H1 (cell line): ENCODE results near the gene SDSL. TPM values are rescaled to one million over a fixed set of nuclear protein-coding genes. Genes with fewer than 3 reads are reported as not detected.

Experiments
- CTCF ChIA-PET: fragments of 300-600 bp; sonication (Branson Sonifier 250); formaldehyde crosslinking; loops from one replicate; lab custom pipeline; 2021; ENCODE audit not compliant: partially characterized antibody; lab: Charles Lee
- POLR2A ChIA-PET: fragments of 300-600 bp; sonication (Branson Sonifier 250); formaldehyde crosslinking; loops from one replicate; lab custom pipeline; 2021; ENCODE audit warnings: inconsistent platforms; ENCODE audit not compliant: partially characterized antibody; lab: Charles Lee
- DNase-seq, 2 experiments: peaks; one replicate each; pipeline versions ENCODE4 v3.0.0 to v3.0.0-alpha.2; 2010 to 2022; ENCODE audit warnings: low spot score in 2 of 2, low read depth in 1 of 2, mixed read lengths in 1 of 2
- FAIRE-seq: peaks from 2 replicates; lab custom pipeline; 2011; peaks lifted over from hg19 to GRCh38; lab: Jason Lieb, UNC
- H2AFZ ChIP-seq: 2 replicates; pipeline ENCODE4 v1.8.1; 2012; ENCODE audit warnings: low read length, inconsistent platforms
- H2AK5ac ChIP-seq: 2 replicates; pipeline ENCODE4 v1.6.1; 2013; ENCODE audit warnings: low read depth, low read length
- H2BK120ac ChIP-seq: replicated peaks from 2 replicates; pipeline ENCODE3; 2013; ENCODE audit warnings: low read depth, low read length, inconsistent platforms
- H2BK12ac ChIP-seq: 2 replicates; pipeline ENCODE4 v1.6.1; 2013; ENCODE audit warnings: low read depth, low read length
- H2BK15ac ChIP-seq: 2 replicates; pipeline ENCODE4 v1.6.1; 2013; ENCODE audit warnings: low read length
- H2BK20ac ChIP-seq: 2 replicates; pipeline ENCODE4 v1.6.1; 2013; ENCODE audit warnings: low read length
- H2BK5ac ChIP-seq: 2 replicates; pipeline ENCODE4 v1.6.1; 2013; ENCODE audit warnings: low read depth, low read length
- H3K14ac ChIP-seq: 2 replicates; pipeline ENCODE4 v1.6.1; 2013; ENCODE audit warnings: inconsistent platforms; ENCODE audit not compliant: insufficient read length
- H3K18ac ChIP-seq: 2 replicates; pipeline ENCODE4 v1.6.1; 2013; ENCODE audit warnings: low read length; ENCODE audit errors: extremely low read depth
- H3K23ac ChIP-seq: 2 replicates; pipeline ENCODE4 v1.6.1; 2013; ENCODE audit warnings: inconsistent platforms; ENCODE audit not compliant: insufficient read length
- H3K23me2 ChIP-seq: 2 replicates; pipeline ENCODE4 v1.6.1; 2013; ENCODE audit warnings: low read depth, low read length
- H3K27ac ChIP-seq: 2 replicates; pipeline ENCODE4 v1.6.1; 2011; ENCODE audit warnings: low read depth, low read length, inconsistent platforms
- H3K27me3 ChIP-seq, 4 experiments: replicated peaks in 1 of 4; 1 replicate in 1 of 4; 2 replicates in 3 of 4; pipeline versions ENCODE4 v1.6.1 to v1.8.1; 2011 to 2013; ENCODE audit warnings: low read length in 3 of 4, mild to moderate bottlenecking in 3 of 4, inconsistent platforms in 2 of 4, mixed read lengths in 2 of 4, moderate library complexity in 1 of 4; ENCODE audit not compliant: control insufficient read depth in 3 of 4, insufficient read depth in 3 of 4; ENCODE audit errors: extremely low read depth in 1 of 4
- H3K36me3 ChIP-seq, 4 experiments: 2 replicates each; pipeline versions ENCODE4 v1.6.1 to v1.8.1; 2011 to 2013; ENCODE audit warnings: mild to moderate bottlenecking in 4 of 4, low read length in 3 of 4, moderate library complexity in 2 of 4, control low read depth in 1 of 4, inconsistent platforms in 1 of 4; ENCODE audit not compliant: insufficient read depth in 4 of 4, control insufficient read depth in 2 of 4
- H3K4ac ChIP-seq: replicated peaks from 2 replicates; pipeline ENCODE3; 2013; ENCODE audit warnings: low read length, low read depth, mixed read lengths, inconsistent platforms; ENCODE audit not compliant: insufficient read length
- H3K4me1 ChIP-seq, 4 experiments: replicated peaks in 1 of 4; 1 replicate in 1 of 4; 2 replicates in 3 of 4; pipeline versions ENCODE4 v1.6.1 to v1.8.1; 2011 to 2013; ENCODE audit warnings: low read length in 3 of 4, inconsistent platforms in 2 of 4, mixed read lengths in 1 of 4; ENCODE audit not compliant: insufficient read depth in 4 of 4, control insufficient read depth in 3 of 4
- H3K4me2 ChIP-seq, 2 experiments: 2 replicates each; pipeline versions ENCODE4 v1.6.1 to v1.8.1; 2011 to 2013; ENCODE audit warnings: low read depth in 2 of 2, low read length in 2 of 2, control low read depth in 1 of 2, inconsistent platforms in 1 of 2, mild to moderate bottlenecking in 1 of 2; ENCODE audit not compliant: insufficient read depth in 1 of 2
- H3K4me3 ChIP-seq, 4 experiments: fragments of 200-600, 300-600 bp in 1 of 4; sonication (generic), shearing (Covaris generic), sonication (Bioruptor Twin) in 1 of 4; 2 replicates each; pipeline versions ENCODE4 v1.5.1 to v1.8.1; 2011 to 2016; ENCODE audit warnings: low read length in 4 of 4, low read depth in 3 of 4, control low read depth in 2 of 4, inconsistent platforms in 2 of 4, mild to moderate bottlenecking in 2 of 4, mixed read lengths in 1 of 4, moderate library complexity in 1 of 4; ENCODE audit not compliant: insufficient read depth in 2 of 4; ENCODE audit errors: extremely low read depth in 1 of 4
- H3K56ac ChIP-seq: replicated peaks from 2 replicates; pipeline ENCODE3; 2013; ENCODE audit warnings: low read depth, mild to moderate bottlenecking, mixed read lengths, low read length, inconsistent platforms; ENCODE audit not compliant: insufficient read length
- H3K79me1 ChIP-seq: 2 replicates; pipeline ENCODE4 v1.6.1; 2013; ENCODE audit warnings: low read depth, low read length, control low read depth
- H3K79me2 ChIP-seq, 2 experiments: 2 replicates each; pipeline versions ENCODE4 v1.6.1 to v1.8.1; 2012 to 2013; ENCODE audit warnings: low read length in 2 of 2, mild to moderate bottlenecking in 2 of 2, inconsistent platforms in 1 of 2; ENCODE audit not compliant: insufficient read depth in 2 of 2, control insufficient read depth in 1 of 2
- H3K9ac ChIP-seq, 4 experiments: replicated peaks in 1 of 4; 1 replicate in 1 of 4; 2 replicates in 3 of 4; pipeline versions ENCODE4 v1.6.1 to v1.8.1; 2011 to 2013; ENCODE audit warnings: low read depth in 3 of 4, low read length in 3 of 4, control low read depth in 2 of 4, mild to moderate bottlenecking in 2 of 4, moderate library complexity in 2 of 4, inconsistent platforms in 1 of 4; ENCODE audit errors: extremely low read depth in 1 of 4
- H3K9me3 ChIP-seq, 2 experiments: 2 replicates each; pipeline versions ENCODE4 v1.6.1 to v1.8.1; 2012 to 2013; ENCODE audit warnings: mild to moderate bottlenecking in 2 of 2, moderate library complexity in 2 of 2, control low read depth in 1 of 2, inconsistent platforms in 1 of 2, low read depth in 1 of 2, low read length in 1 of 2, mixed read lengths in 1 of 2; ENCODE audit not compliant: insufficient read depth in 2 of 2
- H4K20me1 ChIP-seq, 2 experiments: replicated peaks in 1 of 2; 2 replicates each; pipeline versions ENCODE3 to v1.8.1; 2011 to 2013; ENCODE audit warnings: inconsistent platforms in 2 of 2, low read length in 2 of 2, mild to moderate bottlenecking in 1 of 2; ENCODE audit not compliant: insufficient read depth in 2 of 2, control insufficient read depth in 1 of 2
- H4K5ac ChIP-seq: 2 replicates; pipeline ENCODE4 v1.6.1; 2013; ENCODE audit warnings: low read length, low read depth, mixed read lengths, inconsistent platforms; ENCODE audit not compliant: insufficient read length
- H4K8ac ChIP-seq: 2 replicates; pipeline ENCODE4 v1.8.0; 2013; ENCODE audit warnings: mild to moderate bottlenecking, moderate library complexity, low read length, inconsistent platforms; ENCODE audit not compliant: insufficient read depth; ENCODE audit errors: extremely low read depth
- H4K91ac ChIP-seq: replicated peaks from 2 replicates; pipeline ENCODE3; 2013; ENCODE audit warnings: low read length, mixed read lengths, inconsistent platforms; ENCODE audit not compliant: insufficient read length
- CTCF ChIP-seq, 3 experiments: IDR thresholded peaks; 1 replicate in 2 of 3; 2 replicates in 1 of 3; pipeline versions ENCODE4 v1.5.1 to v1.6.1; 2011; ENCODE audit warnings: low read length in 3 of 3, mild to moderate bottlenecking in 3 of 3, inconsistent platforms in 2 of 3, low read depth in 1 of 3, moderate library complexity in 1 of 3; ENCODE audit not compliant: insufficient read depth in 1 of 3; ENCODE audit errors: control extremely low read depth in 1 of 3
- KDM1A ChIP-seq: fragments of 200-600, 300-600 bp; sonication (generic); IDR thresholded peaks from 2 replicates; pipeline ENCODE4 v1.7.1; 2016; ENCODE audit warnings: mild to moderate bottlenecking, low read length, borderline replicate concordance
- RAD21 ChIP-seq, 2 experiments: IDR thresholded peaks in 1 of 2; conservative IDR thresholded peaks in 1 of 2; 2 replicates each; pipeline ENCODE4 v1.6.1; 2011; ENCODE audit warnings: low read depth in 2 of 2, low read length in 2 of 2, improper control_type of control experiment in 1 of 2, inconsistent platforms in 1 of 2, mild to moderate bottlenecking in 1 of 2, moderate library complexity in 1 of 2
- TAF1 ChIP-seq: IDR thresholded peaks from 2 replicates; pipeline ENCODE4 v1.6.1; 2011; ENCODE audit warnings: mild to moderate bottlenecking, low read depth, low read length
- USF2 ChIP-seq: IDR thresholded peaks from 2 replicates; pipeline ENCODE4 v1.6.1; 2011; ENCODE audit warnings: low read length, improper control_type of control experiment
- WGBS, 2 experiments: shearing (Covaris generic) in 1 of 2; methylation state at CpG; one replicate each; pipeline versions ENCODE4 v1.1.6 to v1.1.7; 2013 to 2015; ENCODE audit warnings: low lambda C conversion rate in 2 of 2, mixed read lengths in 2 of 2, inconsistent platforms in 1 of 2, low coverage in 1 of 2, missing lambda C conversion rate in 1 of 2; ENCODE audit not compliant: insufficient replicate concordance in 2 of 2, insufficient coverage in 1 of 2, insufficient read length in 1 of 2; ENCODE audit errors: extremely low coverage in 1 of 2, missing lambda C conversion rate in 1 of 2; 5-methylcytosine and 5-hydroxymethylcytosine counted together
- polyA plus RNA-seq, 7 experiments: library from polyadenylated mRNA; depleted of rRNA in 3 of 7; stranded (reverse) in 5 of 7; unstranded in 2 of 7; fragments of >200 nt in 5 of 7; fragments of 200-250 nt in 2 of 7; gene quantifications; 1 replicate in 5 of 7; 2 replicates in 1 of 7; 4 replicates in 1 of 7; pipeline versions ENCODE4 v1.2.1 to v1.2.3, GENCODE V29; 2011 to 2013; ENCODE audit warnings: missing spikeins in 2 of 7, mixed read lengths in 2 of 7
- total RNA-seq: library from RNA; stranded (reverse); fragmentation: NEBNext Ultra II Directional; extraction: Animal tissue kit (Norgen Biotek cat#: 25700); gene quantifications from 2 replicates; pipeline ENCODE4 v1.2.1, GENCODE V29; 2021

Gene SDSL
- total and polyA plus RNA-seq, 2 of the 8 experiments (the other 6 are each of a cell fraction or from before 2014, with no cell fraction given) = 0.69 to 1.3 TPM

- ChIA-PET POLR2A (interaction anchor here (0.5 to 1.5 kb wide), 9 partner anchors 8 to 484 kb away, joined by 3 to 5 read pairs (median 3); partner anchors contain the start of gene SDS), CTCF (interaction anchor here (0.7 to 3.0 kb wide), 61 partner anchors 10 to 868 kb away, joined by 3 to 53 read pairs (median 4); partner anchors contain the start of genes CFAP73 and SDS)
- Histone ChIP-seq H3K27me3 (no peaks in the 10 kb centered on the region), H4K20me1 (no peaks in the 10 kb centered on the region), H2AFZ (no peak overlapping the region), H3K23me2 (peaks cover 8% of the 10 kb centered on the region), H3K27ac (peak overlapping the region; percentile 50; the same call in 1 of the 2 replicates), H3K9ac (peak overlapping the region in 2 of 4 experiments; percentile 48 to 51; a peak in 3 of 7 replicates), H2BK120ac (peak overlapping the region; percentile 16), H3K36me3 (no peaks in the 10 kb centered on the region), H3K56ac (peak overlapping the region; percentile 63), H2BK12ac (peak overlapping the region; percentile 87; the same call in 1 of the 2 replicates), H2BK20ac (peak overlapping the region; percentile 95; the same call in 1 of the 2 replicates), H2BK5ac (peak overlapping the region; percentile 96; the same call in 1 of the 2 replicates), H3K4me2 (peak overlapping the region; percentile 56 to 59), H4K8ac (no peak overlapping the region), H2AK5ac (no peak overlapping the region), H3K18ac (peak overlapping the region; percentile 87), H3K79me1 (no peaks in the 10 kb centered on the region), H3K9me3 (no peaks in the 10 kb centered on the region), H4K91ac (peak overlapping the region; percentile 97), H3K14ac (no peak overlapping the region), H2BK15ac (0 out of 2 replicates have a peak overlapping the region, but pooled peaks have one; percentile 81), H3K23ac (no peak overlapping the region), H3K79me2 (no peaks in the 10 kb centered on the region), H4K5ac (peak overlapping the region; percentile 96), H3K4me1 (peaks cover 0 to 7% (median 5%) of the 10 kb centered on the region in 4 experiments; a peak in 5 of 7 replicates), H3K4ac (peak overlapping the region; percentile 19), H3K4me3 (peak overlapping the region in 1 of 4 experiments; percentile 52; a peak in 2 of 8 replicates)
- DNase-seq (peak; percentile 38 to 94), FAIRE-seq (no peak)
- WGBS, 2 experiments = 41% methylated on average over 20 of the region's 20 CpGs; no CpG with 5 or more reads in 1 of the 2 experiments
- TF ChIP-seq KDM1A (peak; percentile 18; the same call in 1 of the 2 replicates), TAF1 (peak; percentile 8; the same call in 1 of the 2 replicates), CTCF (IDR thresholded peaks at IDR 0.05; ENCODE audit: control extremely low read depth in 1 of 3, insufficient read depth in 1 of 3, low read depth in 1 of 3, low read length in 3 of 3) (peak; percentile 74 to 85 (median 81)), USF2 (no peak), RAD21 (IDR thresholded peaks at IDR 0.05 in 1 of 2, conservative IDR thresholded peaks at IDR 0.05 in 1 of 2; ENCODE audit: low read depth in 2 of 2, low read length in 2 of 2) (peak; percentile 73 to 76)
Measured at GRCh38 chr12:113424915-113425823, 3.0 kb downstream of the SDSL start.
